ENCODE results near the gene KNSTRN. TPM values are rescaled to one million over a fixed set of nuclear protein-coding genes. Genes with fewer than 3 reads are reported as not detected.
A peak's percentile ranks its signal among the peaks of the same experiment; 100 is the strongest.

Gene KNSTRN
- total RNA-seq, 4 donors from 2014 or later, result 7.2 to 16.2 (median 9.9) TPM

- no peak for ATAC-seq
These were observed 23.8 kb upstream of the KNSTRN start for GRCh38 chr15:40358471-40359353.

DNA sequence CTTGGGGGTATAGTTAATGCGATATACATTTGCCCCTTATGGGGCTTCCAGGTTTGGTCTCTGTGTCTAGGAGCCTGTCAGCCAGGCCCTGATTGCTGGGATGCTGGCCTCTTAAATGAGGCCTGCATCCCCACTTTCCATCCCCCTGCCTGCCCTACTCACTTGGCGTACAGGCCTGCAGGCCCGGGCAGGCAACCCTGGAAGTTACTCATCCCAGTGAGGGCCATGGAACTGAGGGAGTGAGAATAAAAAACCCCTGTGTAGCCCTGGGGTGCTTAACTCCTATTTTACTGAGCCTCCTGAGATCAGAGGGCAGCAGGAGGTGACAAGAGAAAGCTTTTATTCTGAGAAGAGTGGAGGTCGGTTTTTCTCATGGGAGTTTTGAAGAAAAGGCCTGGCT, 22.5 kb upstream of the KNSTRN start:
- TF ChIP-seq POLR2AphosphoS5 (IDR thresholded peaks at IDR 0.05), result no peak
- TF ChIP-seq, protein P1, sequence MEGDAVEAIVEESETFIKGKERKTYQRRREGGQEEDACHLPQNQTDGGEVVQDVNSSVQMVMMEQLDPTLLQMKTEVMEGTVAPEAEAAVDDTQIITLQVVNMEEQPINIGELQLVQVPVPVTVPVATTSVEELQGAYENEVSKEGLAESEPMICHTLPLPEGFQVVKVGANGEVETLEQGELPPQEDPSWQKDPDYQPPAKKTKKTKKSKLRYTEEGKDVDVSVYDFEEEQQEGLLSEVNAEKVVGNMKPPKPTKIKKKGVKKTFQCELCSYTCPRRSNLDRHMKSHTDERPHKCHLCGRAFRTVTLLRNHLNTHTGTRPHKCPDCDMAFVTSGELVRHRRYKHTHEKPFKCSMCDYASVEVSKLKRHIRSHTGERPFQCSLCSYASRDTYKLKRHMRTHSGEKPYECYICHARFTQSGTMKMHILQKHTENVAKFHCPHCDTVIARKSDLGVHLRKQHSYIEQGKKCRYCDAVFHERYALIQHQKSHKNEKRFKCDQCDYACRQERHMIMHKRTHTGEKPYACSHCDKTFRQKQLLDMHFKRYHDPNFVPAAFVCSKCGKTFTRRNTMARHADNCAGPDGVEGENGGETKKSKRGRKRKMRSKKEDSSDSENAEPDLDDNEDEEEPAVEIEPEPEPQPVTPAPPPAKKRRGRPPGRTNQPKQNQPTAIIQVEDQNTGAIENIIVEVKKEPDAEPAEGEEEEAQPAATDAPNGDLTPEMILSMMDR (IDR thresholded peaks at IDR 0.05), result no peak
- TF ChIP-seq POLR2A (IDR thresholded peaks at IDR 0.05), result no peak
- no peak for TF ChIP-seq EP300 (IDR thresholded peaks at IDR 0.05)
- WGBS, 2 donors (ENCODE audit: low coverage in 1 of 2), result 83 to 90% methylated on average over 2 of the region's 4 CpGs
- H3K27ac ChIP-seq, result no peak overlapping the region
- peaks cover 11% of the 10 kb centered on the region for H3K27me3 ChIP-seq
- no peaks in the 10 kb centered on the region for H3K9me3 ChIP-seq
- peaks cover 4 to 20% (median 8%) of the 10 kb centered on the region in 3 donors for H3K4me1 ChIP-seq
- H3K36me3 ChIP-seq, result no peaks in the 10 kb centered on the region
- ATAC-seq, result no peak
- no peak overlapping the region for H3K4me3 ChIP-seq

More at GRCh38 chr15:40358471-40359353, 23.8 kb upstream of the KNSTRN start:
- H3K4me3 ChIP-seq, result peak overlapping the region; percentile 20 to 50
- peaks cover 4 to 30% (median 8%) of the 10 kb centered on the region in 3 donors for H3K4me1 ChIP-seq
- peaks cover 11% of the 10 kb centered on the region for H3K27me3 ChIP-seq
- no peaks in the 10 kb centered on the region for H3K9me3 ChIP-seq
- WGBS, 2 donors (ENCODE audit: low coverage in 1 of 2), result 18 to 67% methylated on average over 1 to 10 of the region's 31 CpGs
- peak overlapping the region in 1 of 4 donors; percentile 27 for H3K27ac ChIP-seq
- no peaks in the 10 kb centered on the region for H3K36me3 ChIP-seq
- TF ChIP-seq POLR2A (IDR thresholded peaks at IDR 0.05) (no peak), POLR2AphosphoS5 (IDR thresholded peaks at IDR 0.05) (no peak), EP300 (IDR thresholded peaks at IDR 0.05) (no peak)
- TF ChIP-seq, protein P1 (IDR thresholded peaks at IDR 0.05), result no peak

GRCh38 chr15:40361640-40362039, 20.9 kb upstream of the KNSTRN start:
- no peak for ATAC-seq
- peaks cover 11% of the 10 kb centered on the region for H3K27me3 ChIP-seq
- no peaks in the 10 kb centered on the region for H3K9me3 ChIP-seq
- WGBS, 2 donors (ENCODE audit: low coverage in 1 of 2), result 75% methylated on average over 1 of the region's 2 CpGs; no CpG with 5 or more reads in 1 of the 2 donors
- no peak overlapping the region for H3K27ac ChIP-seq
- no peak overlapping the region for H3K4me3 ChIP-seq
- H3K4me1 ChIP-seq, result peaks cover 4 to 23% (median 8%) of the 10 kb centered on the region in 3 donors
- no peak for TF ChIP-seq EP300 (IDR thresholded peaks at IDR 0.05)
- no peak for TF ChIP-seq POLR2AphosphoS5 (IDR thresholded peaks at IDR 0.05)
- TF ChIP-seq POLR2A (IDR thresholded peaks at IDR 0.05), result no peak
- TF ChIP-seq, protein P1 (IDR thresholded peaks at IDR 0.05), result no peak
- H3K36me3 ChIP-seq, result no peaks in the 10 kb centered on the region

- no peaks in the 10 kb centered on the region for H3K36me3 ChIP-seq
- peaks cover under 1 to 27% (median under 1%) of the 10 kb centered on the region in 3 donors for H3K4me1 ChIP-seq
- peaks cover 8% of the 10 kb centered on the region for H3K27me3 ChIP-seq
- H3K4me3 ChIP-seq, result no peak overlapping the region
- no peak for ATAC-seq
- TF ChIP-seq, protein P1 (IDR thresholded peaks at IDR 0.05), result no peak
- TF ChIP-seq EP300 (IDR thresholded peaks at IDR 0.05) (no peak), POLR2A (IDR thresholded peaks at IDR 0.05) (no peak), POLR2AphosphoS5 (IDR thresholded peaks at IDR 0.05) (no peak)
- H3K9me3 ChIP-seq, result no peaks in the 10 kb centered on the region
- no peak overlapping the region for H3K27ac ChIP-seq
- WGBS, 2 donors (ENCODE audit: low coverage in 1 of 2), result no CpG with 5 or more reads among the region's 8 CpGs
These were observed 18.9 kb upstream of the KNSTRN start for GRCh38 chr15:40363611-40364010.
